Epithelial cell of proximal tubule (primary cell): ENCODE results near the gene GMFB. TPM values are rescaled to one million over a fixed set of nuclear protein-coding genes. Genes with fewer than 3 reads are reported as not detected.

ENCODE experiments used
- DNase-seq: peaks from one replicate; pipeline ENCODE4 v3.0.0-alpha.2; 2011; ENCODE audit warnings: low read depth
- H3K4me3 ChIP-seq: 2 replicates; pipeline ENCODE4 v1.5.1; 2011; ENCODE audit warnings: low read depth, mild to moderate bottlenecking, low read length
- CTCF ChIP-seq: conservative IDR thresholded peaks from 2 replicates; pipeline ENCODE4 v1.5.1; 2012; ENCODE audit warnings: low read depth, mild to moderate bottlenecking, low read length
- total RNA-seq: library from RNA; depleted of rRNA; stranded (reverse); fragments of >200 nt; gene quantifications from 2 replicates; pipeline ENCODE4 v1.2.3, GENCODE V29; 2015

GMFB gene
- total RNA-seq, 1 donor from 2014 or later, result 93.1 TPM

GRCh38 chr14:54475911-54476310 lies 12.9 kb downstream of the GMFB start:
- TF ChIP-seq CTCF, result no peak
- H3K4me3 ChIP-seq, result no peak overlapping the region
- no peak for DNase-seq

GRCh38 chr14:54475187-54475899 lies 13.4 kb downstream of the GMFB start:
- H3K4me3 ChIP-seq, result no peak overlapping the region
- no peak for DNase-seq
- no peak for TF ChIP-seq CTCF

- no peak for DNase-seq
- H3K4me3 ChIP-seq, result no peak overlapping the region
- TF ChIP-seq CTCF, result no peak
Measured at GRCh38 chr14:54474232-54474793, 14.5 kb downstream of the GMFB start.

GRCh38 chr14:54472315-54472714 lies 16.5 kb downstream of the GMFB start:
- DNase-seq, result no peak
- TF ChIP-seq CTCF, result no peak

GRCh38 chr14:54471641-54472040 lies 17.1 kb downstream of the GMFB start:
- no peak overlapping the region for H3K4me3 ChIP-seq
- DNase-seq, result no peak
- no peak for TF ChIP-seq CTCF

More at GRCh38 chr14:54472315-54472714, 16.5 kb downstream of the GMFB start:
- no peak overlapping the region for H3K4me3 ChIP-seq

GRCh38 chr14:54470701-54471100 lies 18.1 kb downstream of the GMFB start:
- no peak for TF ChIP-seq CTCF
- DNase-seq, result no peak
- H3K4me3 ChIP-seq, result no peak overlapping the region

GRCh38 chr14:54467280-54467679 lies 21.5 kb downstream of the GMFB start:
- DNase-seq, result no peak
- no peak overlapping the region for H3K4me3 ChIP-seq
- TF ChIP-seq CTCF, result no peak
